HCT116 (cell line): ENCODE data around the gene TRAF5. TPM values are rescaled to one million over a fixed set of nuclear protein-coding genes. Genes with fewer than 3 reads are reported as not detected.

Experiments used
- ATAC-seq: fragments of 200-7000 bp; cut with Tn5 transposase; 2 replicates; pipeline ENCODE4 v1.9.1; 2020; ENCODE audit warnings: mild to moderate bottlenecking, moderate library complexity
- BruUV-seq: library from RNA; stranded (reverse); fragments of 400-500 nt; replicated peaks from 2 replicates; lab custom pipeline; 2021; lab: Mats Ljungman, UMichigan
- CTCF ChIA-PET: fragments of 300-600 bp; sonication (Branson Sonifier 250); formaldehyde crosslinking; loops from one replicate; lab custom pipeline; 2021; ENCODE audit warnings: antibody characterized with exemption; lab: Charles Lee
- POLR2A ChIA-PET: fragments of 300-600, 350-600 bp; sonication (Branson Sonifier 250); formaldehyde crosslinking; loops from one replicate; lab custom pipeline; 2021; ENCODE audit warnings: antibody characterized with exemption; lab: Charles Lee
- RAD21 ChIA-PET, 2 experiments: fragments of 300-600 bp; sonication (Branson Sonifier 250); formaldehyde crosslinking; loops; one replicate each; lab custom pipeline; 2023; ENCODE audit warnings: low total read pairs in 2 of 2; ENCODE audit not compliant: uncharacterized antibody in 2 of 2, unreplicated experiment in 2 of 2, low non-redundant PET in 1 of 2; lab: Charles Lee
- DNase-seq: peaks from one replicate; pipeline ENCODE4 v3.0.0-alpha.2; 2010; ENCODE audit warnings: low read depth, low spot score
- H2AFZ ChIP-seq: fragments of 200-600 bp; shearing (Covaris generic), sonication (generic); 2 replicates; pipeline ENCODE4 v1.6.1; 2017; ENCODE audit warnings: low read depth, mixed run types, mixed read lengths, antibody characterized with exemption, low read length; ENCODE audit not compliant: poor library complexity, severe bottlenecking
- H3K27ac ChIP-seq: 2 replicates; pipeline ENCODE4 v1.5.1; 2012; ENCODE audit warnings: low read depth, low read length
- H3K27me3 ChIP-seq: fragments of 200-600 bp; sonication (generic); 2 replicates; pipeline ENCODE4 v1.6.1; 2016; ENCODE audit warnings: mixed run types, low read length, mixed read lengths; ENCODE audit not compliant: insufficient read depth
- H3K36me3 ChIP-seq, 2 experiments: fragments of 200-500 bp in 1 of 2; fragments of 200-600 bp in 1 of 2; sonication (Bioruptor generic) in 1 of 2; sonication (generic) in 1 of 2; 2 replicates each; pipeline versions ENCODE4 v1.5.1 to v1.6.1; 2014 to 2016; ENCODE audit warnings: low read length in 2 of 2, inconsistent platforms in 1 of 2, mixed read lengths in 1 of 2, mixed run types in 1 of 2; ENCODE audit not compliant: insufficient read depth in 2 of 2, control insufficient read depth in 1 of 2
- H3K4me1 ChIP-seq, 2 experiments: fragments of 200-600 bp in 1 of 2; sonication (generic) in 1 of 2; 2 replicates each; pipeline versions ENCODE4 v1.5.1 to v1.6.1; 2012 to 2017; ENCODE audit warnings: low read length in 2 of 2, inconsistent platforms in 1 of 2, mild to moderate bottlenecking in 1 of 2, mixed read lengths in 1 of 2, mixed run types in 1 of 2, moderate library complexity in 1 of 2; ENCODE audit not compliant: insufficient read depth in 2 of 2, control insufficient read depth in 1 of 2
- H3K4me2 ChIP-seq: fragments of 200-600 bp; sonication (generic); 2 replicates; pipeline ENCODE4 v1.6.1; 2017; ENCODE audit warnings: mixed run types, low read length, mixed read lengths
- H3K4me3 ChIP-seq, 2 experiments: fragments of 200-600 bp in 1 of 2; sonication (generic) in 1 of 2; replicated peaks in 1 of 2; 2 replicates each; pipeline ENCODE4 v1.5.1; 2011 to 2016; ENCODE audit warnings: low read length in 2 of 2, control low read depth in 1 of 2, low read depth in 1 of 2, mild to moderate bottlenecking in 1 of 2, mixed read lengths in 1 of 2, mixed run types in 1 of 2
- H3K79me2 ChIP-seq: fragments of 200-600 bp; sonication (generic); 2 replicates; pipeline ENCODE4 v1.6.1; 2017; ENCODE audit warnings: mild to moderate bottlenecking, mixed run types, low read length, moderate library complexity, mixed read lengths; ENCODE audit not compliant: insufficient read depth
- H3K9ac ChIP-seq: fragments of 200-600 bp; sonication (generic); 2 replicates; pipeline ENCODE4 v1.6.1; 2016; ENCODE audit warnings: low read length, mixed read lengths
- H3K9me2 ChIP-seq: fragments of 200-600 bp; sonication (generic), shearing (Covaris generic); 2 replicates; pipeline ENCODE4 v1.6.1; 2017; ENCODE audit warnings: mixed run types, mild to moderate bottlenecking, moderate library complexity; ENCODE audit not compliant: insufficient read depth
- H3K9me3 ChIP-seq, 2 experiments: fragments of 200-500 bp in 1 of 2; fragments of 200-600 bp in 1 of 2; sonication (Bioruptor generic) in 1 of 2; sonication (generic) in 1 of 2; 2 replicates each; pipeline ENCODE4 v1.6.1; 2014 to 2017; ENCODE audit warnings: low read length in 2 of 2, mixed read lengths in 2 of 2, inconsistent platforms in 1 of 2, low read depth in 1 of 2, mild to moderate bottlenecking in 1 of 2, mixed run types in 1 of 2, moderate library complexity in 1 of 2; ENCODE audit not compliant: control insufficient read depth in 1 of 2, insufficient read depth in 1 of 2
- H4K20me1 ChIP-seq: fragments of 200-600 bp; sonication (generic), shearing (Covaris generic); 2 replicates; pipeline ENCODE4 v1.6.1; 2017; ENCODE audit warnings: mixed run types, mild to moderate bottlenecking, moderate library complexity; ENCODE audit not compliant: insufficient read depth
- CEBPB ChIP-seq: IDR thresholded peaks from 2 replicates; pipeline ENCODE4 v1.6.1; 2012; ENCODE audit warnings: low read depth
- EZH2phosphoT487 ChIP-seq: fragments of 200-600 bp; IDR thresholded peaks from 2 replicates; pipeline ENCODE4 v1.6.1; 2018; ENCODE audit warnings: antibody characterized with exemption, borderline replicate concordance
- MAX ChIP-seq: IDR thresholded peaks from 2 replicates; pipeline ENCODE4 v1.6.1; 2012
- POLR2A ChIP-seq: IDR thresholded peaks from 2 replicates; pipeline ENCODE4 v1.7.0; 2011; ENCODE audit warnings: borderline replicate concordance; ENCODE audit not compliant: insufficient read depth, insufficient read length; ENCODE audit errors: extremely low read depth
- RAD21 ChIP-seq: IDR thresholded peaks from 2 replicates; pipeline ENCODE4 v1.6.1; 2012; ENCODE audit warnings: low read depth, mild to moderate bottlenecking
- SP1 ChIP-seq: IDR thresholded peaks from 2 replicates; pipeline ENCODE4 v1.6.1; 2012; ENCODE audit warnings: low read depth
- YY1 ChIP-seq: IDR thresholded peaks from 2 replicates; pipeline ENCODE4 v1.6.1; 2011; ENCODE audit warnings: low read length, low read depth, moderate library complexity, mild to moderate bottlenecking; ENCODE audit not compliant: insufficient replicate concordance; ENCODE audit errors: extremely low read depth
- intact Hi-C: fragments of 100-400 bp; cut with micrococcal nuclease; formaldehyde crosslinking; loops from 2 replicates; pipeline ENCODE4 v1.10.0; 2022
- total RNA-seq: library from RNA; stranded (reverse); gene quantifications from one replicate; pipeline ENCODE4 v1.2.1, GENCODE V29; 2021; ENCODE audit not compliant: unreplicated experiment
- TF ChIP-seq, protein P1 (sequence below), 3 experiments: fragments of 200-600 bp in 1 of 3; sonication (generic) in 1 of 3; IDR thresholded peaks in 2 of 3; conservative IDR thresholded peaks in 1 of 3; 2 replicates each; pipeline ENCODE4 v1.5.1; 2012 to 2017; ENCODE audit warnings: low read depth in 2 of 3, low read length in 2 of 3, antibody characterized with exemption in 1 of 3, borderline replicate concordance in 1 of 3, control low read depth in 1 of 3, mild to moderate bottlenecking in 1 of 3, mixed read lengths in 1 of 3, mixed run types in 1 of 3, moderate library complexity in 1 of 3; ENCODE audit not compliant: insufficient read depth in 1 of 3
- TF ChIP-seq, protein P2 (sequence below): IDR thresholded peaks from 2 replicates; pipeline ENCODE4 v1.6.1; 2012

Gene TRAF5
- total RNA-seq, 1 experiment from 2014 or later = 6.5 TPM

GRCh38 chr1:211420845-211421454 is 94.3 kb downstream of the TRAF5 start:
- DNase-seq (no peak), ATAC-seq (no peak)
- Histone ChIP-seq H3K27ac (no peak overlapping the region), H3K4me1 (peaks cover 7 to 8% of the 10 kb centered on the region in 2 experiments; a peak in 2 of 4 replicates), H3K27me3 (no peaks in the 10 kb centered on the region), H4K20me1 (no peaks in the 10 kb centered on the region), H3K79me2 (no peaks in the 10 kb centered on the region), H3K36me3 (no peaks in the 10 kb centered on the region), H3K4me2 (no peak overlapping the region), H3K9me2 (no peaks in the 10 kb centered on the region), H3K4me3 (no peak overlapping the region), H3K9ac (no peak overlapping the region), H3K9me3 (no peaks in the 10 kb centered on the region), H2AFZ (no peak overlapping the region)
- ChIA-PET POLR2A (no interaction called here), CTCF (no interaction called here), RAD21 (no interaction called here)
- TF ChIP-seq YY1 (no peak), CEBPB (no peak), RAD21 (no peak), POLR2A (no peak), EZH2phosphoT487 (no peak), MAX (no peak), SP1 (no peak)
- TF ChIP-seq, protein P1, sequence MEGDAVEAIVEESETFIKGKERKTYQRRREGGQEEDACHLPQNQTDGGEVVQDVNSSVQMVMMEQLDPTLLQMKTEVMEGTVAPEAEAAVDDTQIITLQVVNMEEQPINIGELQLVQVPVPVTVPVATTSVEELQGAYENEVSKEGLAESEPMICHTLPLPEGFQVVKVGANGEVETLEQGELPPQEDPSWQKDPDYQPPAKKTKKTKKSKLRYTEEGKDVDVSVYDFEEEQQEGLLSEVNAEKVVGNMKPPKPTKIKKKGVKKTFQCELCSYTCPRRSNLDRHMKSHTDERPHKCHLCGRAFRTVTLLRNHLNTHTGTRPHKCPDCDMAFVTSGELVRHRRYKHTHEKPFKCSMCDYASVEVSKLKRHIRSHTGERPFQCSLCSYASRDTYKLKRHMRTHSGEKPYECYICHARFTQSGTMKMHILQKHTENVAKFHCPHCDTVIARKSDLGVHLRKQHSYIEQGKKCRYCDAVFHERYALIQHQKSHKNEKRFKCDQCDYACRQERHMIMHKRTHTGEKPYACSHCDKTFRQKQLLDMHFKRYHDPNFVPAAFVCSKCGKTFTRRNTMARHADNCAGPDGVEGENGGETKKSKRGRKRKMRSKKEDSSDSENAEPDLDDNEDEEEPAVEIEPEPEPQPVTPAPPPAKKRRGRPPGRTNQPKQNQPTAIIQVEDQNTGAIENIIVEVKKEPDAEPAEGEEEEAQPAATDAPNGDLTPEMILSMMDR (IDR thresholded peaks at IDR 0.05 in 2 of 3, conservative IDR thresholded peaks at IDR 0.05 in 1 of 3; ENCODE audit: borderline replicate concordance in 1 of 3, insufficient read depth in 1 of 3, low read depth in 2 of 3, low read length in 2 of 3) = no peak
- TF ChIP-seq, protein P2, sequence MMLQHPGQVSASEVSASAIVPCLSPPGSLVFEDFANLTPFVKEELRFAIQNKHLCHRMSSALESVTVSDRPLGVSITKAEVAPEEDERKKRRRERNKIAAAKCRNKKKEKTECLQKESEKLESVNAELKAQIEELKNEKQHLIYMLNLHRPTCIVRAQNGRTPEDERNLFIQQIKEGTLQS = no peak
- intact Hi-C loops = no loop called here
- BruUV-seq = no TSS peak
